Kidney epithelial cell (primary cell): ENCODE results near the gene CDK6. TPM values are rescaled to one million over a fixed set of nuclear protein-coding genes. Genes with fewer than 3 reads are reported as not detected.

ENCODE experiments used
- DNase-seq: peaks from one replicate; pipeline ENCODE4 v3.0.0-alpha.2; 2010; ENCODE audit warnings: low read depth
- H3K27me3 ChIP-seq: 2 replicates; pipeline ENCODE4 v1.6.0; 2011; ENCODE audit warnings: low read length; ENCODE audit not compliant: control insufficient read depth, insufficient read depth
- H3K36me3 ChIP-seq: 2 replicates; pipeline ENCODE4 v1.5.1; 2011; ENCODE audit warnings: low read length; ENCODE audit not compliant: control insufficient read depth, insufficient read depth
- H3K4me3 ChIP-seq: 2 replicates; pipeline ENCODE4 v1.5.1; 2011; ENCODE audit warnings: low read depth, mild to moderate bottlenecking, control low read depth, low read length
- total RNA-seq: library from RNA; depleted of rRNA; stranded (reverse); fragments of >200 nt; gene quantifications from 2 replicates; pipeline ENCODE4 v1.2.3, GENCODE V29; 2015
- TF ChIP-seq, protein P1 (sequence below): IDR thresholded peaks from 2 replicates; pipeline ENCODE4 v1.5.1; 2011; ENCODE audit warnings: mild to moderate bottlenecking, moderate library complexity, low read length, control low read depth, inconsistent platforms; ENCODE audit not compliant: insufficient read depth, poor library complexity, severe bottlenecking

Gene CDK6
- total RNA-seq, 1 donor from 2014 or later = 91.0 TPM

DNA sequence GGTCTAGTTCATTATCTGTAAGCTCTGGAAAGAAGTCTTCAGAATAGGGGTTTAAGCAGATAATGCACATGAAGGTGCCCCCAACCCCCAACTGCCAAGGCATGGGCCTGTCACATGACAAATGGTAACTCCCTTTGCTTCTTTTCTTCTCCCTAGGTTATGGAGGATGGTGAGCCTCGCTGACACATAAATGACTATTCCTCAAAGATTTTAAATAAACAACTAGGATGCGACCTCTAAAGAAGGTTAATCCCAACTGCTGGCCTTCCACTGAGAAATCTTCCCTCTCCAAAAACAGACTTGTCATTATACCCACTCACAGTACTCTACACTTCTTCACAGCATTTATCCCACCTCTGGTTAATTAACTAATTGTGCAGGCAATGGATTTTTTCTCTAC is 170.4 kb downstream of the CDK6 start:
- H3K4me3 ChIP-seq = no peak overlapping the region
- no peaks in the 10 kb centered on the region for H3K36me3 ChIP-seq
- TF ChIP-seq, protein P1, sequence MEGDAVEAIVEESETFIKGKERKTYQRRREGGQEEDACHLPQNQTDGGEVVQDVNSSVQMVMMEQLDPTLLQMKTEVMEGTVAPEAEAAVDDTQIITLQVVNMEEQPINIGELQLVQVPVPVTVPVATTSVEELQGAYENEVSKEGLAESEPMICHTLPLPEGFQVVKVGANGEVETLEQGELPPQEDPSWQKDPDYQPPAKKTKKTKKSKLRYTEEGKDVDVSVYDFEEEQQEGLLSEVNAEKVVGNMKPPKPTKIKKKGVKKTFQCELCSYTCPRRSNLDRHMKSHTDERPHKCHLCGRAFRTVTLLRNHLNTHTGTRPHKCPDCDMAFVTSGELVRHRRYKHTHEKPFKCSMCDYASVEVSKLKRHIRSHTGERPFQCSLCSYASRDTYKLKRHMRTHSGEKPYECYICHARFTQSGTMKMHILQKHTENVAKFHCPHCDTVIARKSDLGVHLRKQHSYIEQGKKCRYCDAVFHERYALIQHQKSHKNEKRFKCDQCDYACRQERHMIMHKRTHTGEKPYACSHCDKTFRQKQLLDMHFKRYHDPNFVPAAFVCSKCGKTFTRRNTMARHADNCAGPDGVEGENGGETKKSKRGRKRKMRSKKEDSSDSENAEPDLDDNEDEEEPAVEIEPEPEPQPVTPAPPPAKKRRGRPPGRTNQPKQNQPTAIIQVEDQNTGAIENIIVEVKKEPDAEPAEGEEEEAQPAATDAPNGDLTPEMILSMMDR = no peak
- DNase-seq = no peak
- no peaks in the 10 kb centered on the region for H3K27me3 ChIP-seq

DNA sequence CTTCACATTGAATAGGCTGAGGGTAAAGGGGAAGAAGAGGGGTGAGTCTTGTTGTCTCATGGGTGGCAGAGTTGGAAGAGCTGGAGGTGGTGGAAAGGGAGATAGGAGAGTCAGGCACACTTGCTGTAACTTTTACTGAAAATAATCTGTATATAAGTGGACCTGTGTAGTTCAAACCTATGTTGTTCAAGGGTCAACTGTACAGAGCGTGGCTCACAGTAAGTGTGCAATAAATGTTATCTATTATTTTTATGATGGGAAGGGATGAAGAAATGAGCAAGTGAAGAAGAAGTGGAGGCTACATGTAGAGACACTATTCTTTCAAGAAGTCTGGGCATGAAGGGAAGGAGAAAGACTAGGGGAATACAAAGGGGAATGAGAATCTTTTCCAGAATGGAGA is 174.7 kb downstream of the CDK6 start:
- TF ChIP-seq, protein P1 = no peak
- no peaks in the 10 kb centered on the region for H3K27me3 ChIP-seq
- no peak overlapping the region for H3K4me3 ChIP-seq
- H3K36me3 ChIP-seq = no peaks in the 10 kb centered on the region
- no peak for DNase-seq

DNA sequence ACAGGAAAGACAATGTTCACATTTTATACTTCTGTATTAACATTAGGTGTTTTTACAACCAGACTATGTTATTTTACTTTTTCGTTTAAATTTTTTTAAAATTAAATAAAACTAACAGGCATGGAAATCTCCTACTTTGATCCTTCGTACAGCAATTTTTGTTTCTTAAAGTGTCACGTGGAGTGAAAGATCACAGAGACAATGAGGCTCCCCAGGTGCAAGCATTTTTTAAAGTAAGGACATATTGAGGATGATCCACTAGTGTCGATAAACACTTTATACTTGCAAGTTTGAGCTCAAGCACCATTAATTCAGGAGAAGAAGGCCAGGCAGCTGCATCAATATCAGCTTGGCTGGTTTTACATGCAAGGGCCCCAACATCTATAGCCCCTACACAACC is 177.7 kb downstream of the CDK6 start:
- Histone ChIP-seq H3K4me3 (no peak overlapping the region), H3K27me3 (no peaks in the 10 kb centered on the region), H3K36me3 (no peaks in the 10 kb centered on the region)
- DNase-seq = no peak
- TF ChIP-seq, protein P1 = no peak

DNA sequence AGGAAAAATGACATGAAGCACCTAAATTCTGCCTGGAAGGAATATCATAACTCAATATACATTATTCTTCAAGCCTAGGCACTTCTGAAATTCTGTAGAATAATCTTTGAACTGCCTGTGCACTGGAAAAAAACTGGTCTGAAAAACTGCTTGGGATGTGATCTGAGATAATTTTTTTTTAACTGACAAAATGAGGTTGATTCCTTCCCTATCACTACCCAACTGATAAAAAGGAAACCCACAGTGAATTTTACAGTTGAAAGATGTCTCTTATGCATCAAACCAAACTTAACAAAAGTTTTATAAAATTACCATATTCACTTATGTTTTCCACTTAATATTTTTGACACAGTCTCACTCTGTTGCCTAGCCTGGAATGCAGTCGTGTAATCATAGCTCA is 179.0 kb downstream of the CDK6 start:
- H3K4me3 ChIP-seq = no peak overlapping the region
- TF ChIP-seq, protein P1 = no peak
- no peaks in the 10 kb centered on the region for H3K36me3 ChIP-seq
- no peaks in the 10 kb centered on the region for H3K27me3 ChIP-seq
- DNase-seq = no peak

DNA sequence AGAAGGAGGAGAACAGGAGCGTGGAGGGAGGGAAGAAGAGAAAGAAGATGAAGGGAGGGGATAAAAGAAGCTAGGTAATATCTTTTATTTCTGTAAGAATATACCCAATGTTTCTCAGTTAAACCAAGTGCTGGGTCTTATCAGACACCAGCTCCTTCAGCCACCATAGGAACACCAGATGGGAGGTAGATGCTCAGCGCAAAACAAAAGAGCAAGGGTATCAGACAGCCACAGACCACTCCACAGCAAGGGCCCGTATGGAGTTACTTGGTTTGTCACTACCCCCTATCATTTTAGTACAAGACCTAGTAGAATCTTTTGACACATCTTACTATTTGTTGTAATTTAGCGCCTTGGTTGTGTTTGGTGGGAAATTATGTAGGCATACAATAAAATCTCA is 180.3 kb downstream of the CDK6 start:
- H3K4me3 ChIP-seq = no peak overlapping the region
- TF ChIP-seq, protein P1 = no peak
- DNase-seq = no peak

DNA sequence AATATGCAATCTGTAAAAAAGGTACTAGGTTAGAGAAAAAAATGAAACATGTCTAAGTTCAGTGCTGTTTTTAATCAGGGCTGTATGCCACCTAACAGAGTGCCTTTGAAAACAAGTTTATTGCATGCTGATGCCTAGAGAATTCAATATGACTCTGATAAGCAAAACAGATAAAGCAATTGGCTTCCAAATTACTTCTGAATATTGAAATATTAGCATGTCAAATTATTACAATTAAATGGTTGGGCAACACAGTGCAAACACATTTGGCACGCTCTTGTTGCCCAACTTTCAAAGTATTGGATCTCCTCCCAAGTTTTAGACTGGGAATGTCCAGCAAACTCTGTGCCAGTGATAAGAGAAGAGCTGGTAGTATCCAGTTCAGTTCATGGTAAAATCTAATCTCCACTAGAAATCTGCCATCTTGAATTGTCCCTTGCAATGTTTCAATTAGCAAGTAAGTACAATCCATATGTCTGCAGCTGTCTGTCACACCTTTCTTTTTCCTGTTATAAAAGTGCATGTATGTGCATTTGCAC is 181.0 kb downstream of the CDK6 start:
- TF ChIP-seq, protein P1 = no peak
- no peak for DNase-seq
- no peak overlapping the region for H3K4me3 ChIP-seq
- H3K36me3 ChIP-seq = no peaks in the 10 kb centered on the region
- H3K27me3 ChIP-seq = no peaks in the 10 kb centered on the region

More for the DNA sequence above, 180.3 kb downstream of the CDK6 start:
- H3K27me3 ChIP-seq = no peaks in the 10 kb centered on the region
- H3K36me3 ChIP-seq = no peaks in the 10 kb centered on the region
